WI38 (cell line): ENCODE data around the gene PDE11A.

Source experiments
- H3K4me3 ChIP-seq: 2 replicates; pipeline ENCODE4 v1.5.1; 2011; ENCODE audit warnings: low read depth, mild to moderate bottlenecking, control low read depth, low read length
- CTCF ChIP-seq: IDR thresholded peaks from 2 replicates; pipeline ENCODE4 v1.5.1; 2012; ENCODE audit warnings: low read depth, mild to moderate bottlenecking, control low read depth, low read length

The PDE11A gene

GRCh38 chr2:177923323-177923722 lies 149.3 kb downstream of the PDE11A start:
- no peak overlapping the region for H3K4me3 ChIP-seq
- TF ChIP-seq CTCF, result no peak

DNA sequence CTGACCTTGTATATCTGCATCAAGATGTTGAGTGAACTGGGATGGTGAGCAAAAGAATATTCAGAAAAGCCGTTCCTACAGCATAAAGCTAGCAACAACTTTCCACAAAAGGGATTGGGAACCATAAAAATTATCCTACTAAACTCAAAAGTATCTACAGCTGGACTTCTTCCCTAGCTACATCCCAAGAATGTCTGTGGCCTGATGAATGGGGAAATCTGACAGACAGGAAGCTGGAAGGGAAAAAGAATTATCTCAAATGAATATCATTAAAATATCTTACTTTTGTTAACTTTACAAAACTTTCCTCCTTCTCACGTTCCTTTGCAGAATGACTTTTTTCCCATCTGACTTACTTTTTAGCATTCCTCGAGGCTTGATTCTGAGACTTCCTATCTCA lies 150.9 kb downstream of the PDE11A start:
- H3K4me3 ChIP-seq, result no peak overlapping the region
- no peak for TF ChIP-seq CTCF

DNA sequence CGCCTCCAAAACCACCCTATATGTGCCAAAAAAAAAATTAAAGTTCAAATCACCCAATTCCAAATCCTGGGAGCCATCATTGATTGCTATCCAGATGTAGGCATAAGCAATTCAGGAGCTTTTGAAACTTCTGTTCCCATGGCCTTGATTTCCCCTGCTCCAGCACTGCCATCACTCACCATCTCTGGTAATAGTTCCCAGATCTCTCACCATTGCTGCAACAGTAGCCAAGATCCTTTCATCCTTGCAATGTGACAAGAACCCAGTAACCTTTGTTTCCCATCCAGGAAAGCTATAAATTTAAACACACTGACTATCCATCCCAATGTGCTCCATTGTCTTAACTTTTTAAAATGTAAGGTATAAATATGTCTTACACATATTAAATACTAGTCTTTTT lies 155.4 kb downstream of the PDE11A start:
- no peak overlapping the region for H3K4me3 ChIP-seq
- no peak for TF ChIP-seq CTCF

DNA sequence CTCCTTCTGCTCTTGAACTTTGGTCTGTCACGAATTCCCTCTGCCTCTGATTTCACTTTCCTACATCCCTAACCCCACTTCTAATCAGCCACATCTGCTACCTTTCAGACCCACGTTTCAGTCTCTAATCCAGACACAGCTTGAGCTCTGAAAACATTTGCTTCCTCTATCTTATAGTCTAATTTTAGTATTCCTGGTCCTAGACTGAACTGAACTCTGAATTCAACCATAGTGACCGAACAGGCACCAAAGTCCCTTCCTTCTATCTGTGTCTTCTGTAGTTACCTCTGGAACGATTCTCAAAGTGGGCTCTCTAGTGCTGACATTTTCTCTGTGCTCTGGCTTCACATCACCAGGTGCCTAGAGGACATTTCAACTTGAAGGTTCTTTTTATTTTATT lies 156.2 kb downstream of the PDE11A start:
- H3K4me3 ChIP-seq, result no peak overlapping the region
- no peak for TF ChIP-seq CTCF

DNA sequence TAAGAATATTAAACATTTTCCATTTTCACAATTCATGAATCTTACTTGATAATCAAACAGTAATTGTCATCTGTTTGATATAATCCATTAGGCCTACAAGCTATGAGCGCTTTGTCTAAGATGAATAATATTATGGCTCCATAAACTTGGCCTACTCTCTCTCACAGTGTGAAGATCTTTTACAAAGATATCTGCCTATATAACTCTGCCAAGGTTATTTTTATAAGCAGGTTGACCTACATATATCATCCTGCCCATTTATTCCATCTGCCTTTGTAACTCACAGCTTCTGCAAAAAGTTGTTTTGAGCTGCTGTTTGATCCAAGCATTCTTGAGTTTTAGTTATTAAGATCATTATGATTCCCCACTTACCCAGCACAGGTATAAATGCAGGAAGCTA lies 158.3 kb downstream of the PDE11A start:
- no peak overlapping the region for H3K4me3 ChIP-seq
- no peak for TF ChIP-seq CTCF

DNA sequence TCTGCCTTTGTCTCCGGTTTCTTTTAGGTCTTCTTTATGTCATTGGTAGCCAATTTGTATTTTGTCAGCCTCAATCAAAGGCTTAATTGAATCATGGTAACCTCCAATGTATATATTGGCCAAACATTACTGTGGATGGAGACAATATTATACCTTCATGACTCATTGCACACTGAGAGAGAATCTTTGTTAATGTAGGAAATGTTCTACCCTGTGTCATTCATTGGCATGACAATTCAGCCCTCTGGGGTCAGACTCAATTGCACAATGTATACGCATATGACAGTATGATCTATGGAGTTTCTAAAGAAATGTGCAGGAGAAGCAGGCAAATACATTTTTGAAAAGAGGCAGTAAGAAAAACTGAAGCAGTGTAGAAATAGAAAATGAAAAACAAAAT lies 162.6 kb downstream of the PDE11A start:
- no peak overlapping the region for H3K4me3 ChIP-seq
- no peak for TF ChIP-seq CTCF

GRCh38 chr2:177908824-177909223 lies 163.8 kb downstream of the PDE11A start:
- no peak overlapping the region for H3K4me3 ChIP-seq
- TF ChIP-seq CTCF, result no peak
